HepG2 (cell line): Measurements from ENCODE around the gene PSRC1. TPM values are rescaled to one million over a fixed set of nuclear protein-coding genes. Genes with fewer than 3 reads are reported as not detected.

Experiments used
- ETV6 ChIP-seq: sonication (generic); formaldehyde crosslinking; conservative IDR thresholded peaks from 2 replicates; pipeline ENCODE4 v1.4.0; 2020; ENCODE audit warnings: missing genetic modification reagents
- KDM3A ChIP-seq: IDR thresholded peaks from 2 replicates; pipeline ENCODE4 v1.6.1; 2018; ENCODE audit warnings: low read depth, missing compliant biosample characterization
- KDM4B ChIP-seq: sonication (generic); formaldehyde crosslinking; IDR thresholded peaks from 2 replicates; pipeline ENCODE4 v1.4.0; 2020; ENCODE audit warnings: missing genetic modification reagents
- KLF12 ChIP-seq: sonication (generic); formaldehyde crosslinking; IDR thresholded peaks from 2 replicates; pipeline ENCODE4 v1.4.0; 2020; ENCODE audit warnings: missing genetic modification reagents, borderline replicate concordance
- KLF9 ChIP-seq: IDR thresholded peaks from 2 replicates; pipeline ENCODE4 v1.6.1; 2016; ENCODE audit warnings: low read depth
- MYC ChIP-seq: sonication (generic); formaldehyde crosslinking; IDR thresholded peaks from 2 replicates; pipeline ENCODE4 v1.9.0; 2021; ENCODE audit warnings: missing genetic modification reagents, borderline replicate concordance
- POGK ChIP-seq: sonication (generic); formaldehyde crosslinking; conservative IDR thresholded peaks from 2 replicates; pipeline ENCODE4 v1.8.0; 2022; ENCODE audit warnings: mild to moderate bottlenecking, moderate library complexity, missing genetic modification reagents
- PRDM4 ChIP-seq: sonication (generic); formaldehyde crosslinking; IDR thresholded peaks from 2 replicates; pipeline ENCODE4 v1.9.0; 2021; ENCODE audit warnings: missing genetic modification reagents, borderline replicate concordance
- TEAD3 ChIP-seq: optimal IDR thresholded peaks from 2 replicates; pipeline ENCODE3; 2016; ENCODE audit warnings: borderline replicate concordance
- THAP11 ChIP-seq: IDR thresholded peaks from 2 replicates; pipeline ENCODE4 v1.6.1; 2016; ENCODE audit warnings: missing biosample characterization, missing genetic modification reagents
- ZBTB49 ChIP-seq: sonication (generic); formaldehyde crosslinking; IDR thresholded peaks from 2 replicates; pipeline ENCODE4 v1.4.0; 2020; ENCODE audit warnings: missing genetic modification reagents, borderline replicate concordance
- ZNF142 ChIP-seq: sonication (generic); formaldehyde crosslinking; IDR thresholded peaks from 2 replicates; pipeline ENCODE4 v1.4.0; 2020; ENCODE audit warnings: missing genetic modification reagents
- ZNF614 ChIP-seq: IDR thresholded peaks from 2 replicates; pipeline ENCODE4 v1.6.1; 2018; ENCODE audit warnings: missing biosample characterization, missing genetic modification reagents, inconsistent platforms, borderline replicate concordance
- ZSCAN25 ChIP-seq: sonication (generic); formaldehyde crosslinking; IDR thresholded peaks from 2 replicates; pipeline ENCODE4 v1.8.0; 2022; ENCODE audit warnings: mild to moderate bottlenecking, missing genetic modification reagents
- polyA plus RNA-seq, 8 experiments: library from polyadenylated mRNA; depleted of rRNA in 3 of 8; stranded (reverse) in 7 of 8; unstranded in 1 of 8; fragments of >200 nt; fragmentation: Illumina TruSeq in 4 of 8; extraction: Trizol in 4 of 8; gene quantifications; 2 replicates each; pipeline versions ENCODE4 v1.2.1 to v1.2.3, GENCODE V29; 2011 to 2016; ENCODE audit warnings: low read depth in 4 of 8, missing spikeins in 1 of 8, mixed read lengths in 1 of 8; ENCODE audit not compliant: insufficient read depth in 1 of 8
- total RNA-seq, 5 experiments: library from RNA; depleted of rRNA; stranded (reverse); fragments of >200 nt; fragmentation: Illumina TruSeq; extraction: Trizol; gene quantifications; 2 replicates each; pipeline ENCODE4 v1.2.3, GENCODE V29; 2016; ENCODE audit warnings: low read depth in 1 of 5

The PSRC1 gene
- total and polyA plus RNA-seq, 2 of the 13 experiments (the other 11 are each of a cell fraction or from before 2014, with no cell fraction given) = 28.6 to 30.3 TPM

GRCh38 chr1:109298666-109299557, 16.0 kb upstream of the PSRC1 start (continued):
- TF ChIP-seq KLF9 (no peak), TEAD3 (CRISPR knock-in tag) (peak; percentile 71), KDM4B (CRISPR knock-in tag) (peak; percentile 20; the same call in 1 of the 2 replicates), KLF12 (no peak), ZNF142 (no peak), POGK (CRISPR knock-in tag) (peak; percentile 43), THAP11 (CRISPR knock-in tag) (peak; percentile 80), ETV6 (CRISPR knock-in tag) (no peak), ZBTB49 (CRISPR knock-in tag) (no peak), ZNF614 (CRISPR knock-in tag) (peak; percentile 51; the same call in 1 of the 2 replicates), MYC (CRISPR knock-in tag) (peak; percentile 93), PRDM4 (CRISPR knock-in tag) (no peak), ZSCAN25 (CRISPR knock-in tag) (0 out of 2 replicates have a peak, but pooled peaks have one; percentile 61), KDM3A (CRISPR knock-in tag) (peak; percentile 77; the same call in 1 of the 2 replicates)
